ENCODE measurements around the gene RAD23A.

RAD23A gene

DNA sequence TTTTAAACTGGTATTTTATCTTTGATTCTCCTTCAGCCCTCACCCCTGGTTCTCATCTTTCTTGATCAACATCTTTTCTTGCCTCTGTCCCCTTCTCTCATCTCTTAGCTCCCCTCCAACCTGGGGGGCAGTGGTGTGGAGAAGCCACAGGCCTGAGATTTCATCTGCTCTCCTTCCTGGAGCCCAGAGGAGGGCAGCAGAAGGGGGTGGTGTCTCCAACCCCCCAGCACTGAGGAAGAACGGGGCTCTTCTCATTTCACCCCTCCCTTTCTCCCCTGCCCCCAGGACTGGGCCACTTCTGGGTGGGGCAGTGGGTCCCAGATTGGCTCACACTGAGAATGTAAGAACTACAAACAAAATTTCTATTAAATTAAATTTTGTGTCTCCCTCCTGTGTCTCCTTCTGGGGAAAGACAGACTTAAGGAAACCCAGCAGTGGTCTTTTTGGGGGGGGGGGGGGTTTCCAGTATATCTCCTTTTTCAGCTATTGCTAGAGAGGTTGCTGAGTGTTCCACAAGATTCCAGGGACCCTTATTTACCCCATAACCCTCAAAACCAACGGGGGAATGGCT, 1.5 kb upstream of the RAD23A start:
- TF ChIP-seq SIN3A (IDR thresholded peaks at IDR 0.05; ENCODE audit: borderline replicate concordance, insufficient read depth, low read length) (no peak), REST (IDR thresholded peaks at IDR 0.05; ENCODE audit: insufficient read depth in 1 of 2, low read depth in 2 of 2, low read length in 2 of 2) (no peak), TAF1 (IDR thresholded peaks at IDR 0.05; ENCODE audit: borderline replicate concordance, insufficient read depth, low read length) (no peak)

GRCh38 chr19:12946092-12946721, 545 bp downstream of the RAD23A start:
- TF ChIP-seq SIN3A (IDR thresholded peaks at IDR 0.05; ENCODE audit: borderline replicate concordance, insufficient read depth, low read length) (0 out of 2 replicates have a peak, but pooled peaks have one; percentile 33), POLR2AphosphoS5 (IDR thresholded peaks at IDR 0.05; ENCODE audit: low read depth, low read length) (peak; percentile 56; the same call in 1 of the 2 replicates), TAF1 (IDR thresholded peaks at IDR 0.05; ENCODE audit: borderline replicate concordance, insufficient read depth, low read length) (no peak), FOXP2 (optimal IDR thresholded peaks at IDR 0.05; ENCODE audit: borderline replicate concordance, extremely low read depth, extremely low read length, insufficient read depth) (no peak), REST (IDR thresholded peaks at IDR 0.05; ENCODE audit: insufficient read depth in 1 of 2, low read depth in 2 of 2, low read length in 2 of 2) (no peak)

DNA sequence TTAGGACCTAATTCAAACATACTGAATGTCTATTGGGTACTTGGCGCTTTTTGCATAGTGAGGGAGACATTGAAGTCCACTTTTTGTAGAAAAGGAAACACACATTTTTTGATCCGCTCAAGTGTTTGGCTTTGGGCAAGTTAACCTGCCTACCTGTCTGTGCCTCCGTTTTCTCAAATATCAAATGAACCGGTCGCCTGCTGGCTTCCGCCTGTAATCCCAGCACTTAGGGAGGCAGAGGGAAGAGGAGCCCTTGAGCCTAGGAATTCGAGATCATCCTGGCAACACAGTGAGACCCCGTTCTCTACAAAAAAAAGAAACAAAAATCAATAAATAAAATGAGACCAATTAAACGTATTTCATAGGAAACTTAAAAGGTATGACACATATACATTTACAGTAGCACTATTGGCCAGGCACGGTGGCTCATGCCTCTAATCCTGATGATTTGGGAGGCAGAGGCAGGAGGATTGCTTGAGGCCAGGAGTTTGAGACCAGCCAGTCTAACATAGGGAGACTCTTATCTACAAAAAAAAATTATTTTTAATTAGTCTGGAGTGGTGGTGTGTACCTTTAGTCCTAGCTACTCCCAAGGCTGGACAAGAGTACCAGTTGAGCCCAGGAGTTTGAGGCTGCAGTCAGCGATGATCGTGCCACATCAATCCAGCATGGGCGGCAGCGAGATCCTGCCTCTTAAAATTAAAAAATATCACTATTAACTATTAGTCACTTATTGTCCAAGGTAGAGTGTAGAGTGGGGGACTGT, 1.3 kb downstream of the RAD23A start:
- no peak for TF ChIP-seq REST (IDR thresholded peaks at IDR 0.05; ENCODE audit: insufficient read depth in 1 of 2, low read depth in 2 of 2, low read length in 2 of 2)
- TF ChIP-seq FOXP2 (optimal IDR thresholded peaks at IDR 0.05; ENCODE audit: borderline replicate concordance, extremely low read depth, extremely low read length, insufficient read depth), result no peak
- TF ChIP-seq POLR2AphosphoS5 (IDR thresholded peaks at IDR 0.05; ENCODE audit: low read depth, low read length), result no peak
- TF ChIP-seq TAF1 (IDR thresholded peaks at IDR 0.05; ENCODE audit: borderline replicate concordance, insufficient read depth, low read length), result no peak
- no peak for TF ChIP-seq SIN3A (IDR thresholded peaks at IDR 0.05; ENCODE audit: borderline replicate concordance, insufficient read depth, low read length)

DNA sequence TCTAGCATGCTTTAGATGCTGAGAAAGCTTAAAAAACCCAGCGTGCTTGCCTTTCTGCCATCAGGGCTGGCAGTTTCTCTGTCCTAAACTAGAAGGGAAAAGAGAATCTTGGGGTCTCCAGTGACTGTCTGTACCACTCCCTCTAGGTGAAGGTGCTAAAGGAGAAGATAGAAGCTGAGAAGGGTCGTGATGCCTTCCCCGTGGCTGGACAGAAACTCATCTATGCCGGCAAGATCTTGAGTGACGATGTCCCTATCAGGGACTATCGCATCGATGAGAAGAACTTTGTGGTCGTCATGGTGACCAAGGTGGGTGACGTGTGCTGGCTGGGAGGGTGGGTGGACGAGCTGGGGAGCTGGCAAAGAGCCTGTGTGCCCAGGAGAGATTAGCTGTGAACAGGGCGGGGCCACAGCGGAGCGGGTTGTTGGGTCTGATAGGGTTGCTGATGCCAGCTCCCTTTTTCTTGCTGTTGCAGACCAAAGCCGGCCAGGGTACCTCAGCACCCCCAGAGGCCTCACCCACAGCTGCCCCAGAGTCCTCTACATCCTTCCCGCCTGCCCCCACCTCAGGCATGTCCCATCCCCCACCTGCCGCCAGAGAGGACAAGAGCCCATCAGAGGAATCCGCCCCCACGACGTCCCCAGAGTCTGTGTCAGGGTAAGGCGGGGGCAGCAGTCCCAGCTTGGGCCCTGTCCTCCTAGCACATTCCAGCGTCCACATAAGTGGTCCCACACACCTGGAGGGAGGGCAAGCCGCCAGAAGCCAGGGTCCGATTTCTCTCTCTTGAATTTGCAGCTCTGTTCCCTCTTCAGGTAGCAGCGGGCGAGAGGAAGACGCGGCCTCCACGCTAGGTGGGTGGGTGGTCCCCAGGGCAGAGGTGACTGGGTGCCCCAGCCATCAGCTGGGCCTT, 2.3 kb downstream of the RAD23A start:
- TF ChIP-seq TAF1 (IDR thresholded peaks at IDR 0.05; ENCODE audit: borderline replicate concordance, insufficient read depth, low read length) (no peak), REST (IDR thresholded peaks at IDR 0.05; ENCODE audit: insufficient read depth in 1 of 2, low read depth in 2 of 2, low read length in 2 of 2) (no peak), SIN3A (IDR thresholded peaks at IDR 0.05; ENCODE audit: borderline replicate concordance, insufficient read depth, low read length) (no peak), FOXP2 (optimal IDR thresholded peaks at IDR 0.05; ENCODE audit: borderline replicate concordance, extremely low read depth, extremely low read length, insufficient read depth) (no peak), POLR2AphosphoS5 (IDR thresholded peaks at IDR 0.05; ENCODE audit: low read depth, low read length) (no peak; the same call in 1 of the 2 replicates)

Measured in PFSK-1 (cell line).